ENCODE measurements around the gene ATP9A.

The ATP9A gene

GRCh38 chr20:51595744-51596143 lies 172.4 kb downstream of the ATP9A start:
- DNase-seq: no peak

- DNase-seq: peak; percentile 87
These were observed 173.1 kb downstream of the ATP9A start for GRCh38 chr20:51595058-51595532.

- no peak for DNase-seq
These were observed 173.7 kb downstream of the ATP9A start for GRCh38 chr20:51594236-51595057.

GRCh38 chr20:51593584-51593983 lies 174.6 kb downstream of the ATP9A start:
- DNase-seq: no peak

- no peak for DNase-seq
These were observed 175.6 kb downstream of the ATP9A start for GRCh38 chr20:51592564-51592963.

- DNase-seq: no peak
These were observed 176.3 kb downstream of the ATP9A start for GRCh38 chr20:51591871-51592270.

GRCh38 chr20:51588762-51589161 lies 179.4 kb downstream of the ATP9A start:
- no peak for DNase-seq

- DNase-seq: no peak
These were observed 181.0 kb downstream of the ATP9A start for GRCh38 chr20:51587145-51587544.

GRCh38 chr20:51586005-51586440 lies 182.2 kb downstream of the ATP9A start:
- DNase-seq: no peak

GRCh38 chr20:51585148-51585547 lies 183.0 kb downstream of the ATP9A start:
- no peak for DNase-seq

- no peak for DNase-seq
These were observed 183.5 kb downstream of the ATP9A start for GRCh38 chr20:51584737-51585136.

- DNase-seq: no peak
These were observed 184.1 kb downstream of the ATP9A start for GRCh38 chr20:51584116-51584515.

- no peak for DNase-seq
These were observed 184.7 kb downstream of the ATP9A start for GRCh38 chr20:51583499-51583898.

- DNase-seq: no peak
These were observed 185.1 kb downstream of the ATP9A start for GRCh38 chr20:51583073-51583472.

GRCh38 chr20:51581571-51581970 lies 186.6 kb downstream of the ATP9A start:
- no peak for DNase-seq

GRCh38 chr20:51579137-51579536 lies 189.1 kb downstream of the ATP9A start:
- DNase-seq: no peak

GRCh38 chr20:51578145-51578459 lies 190.1 kb downstream of the ATP9A start:
- DNase-seq: no peak

GRCh38 chr20:51577432-51578144 lies 190.6 kb downstream of the ATP9A start:
- no peak for DNase-seq

GRCh38 chr20:51575486-51575885 lies 192.7 kb downstream of the ATP9A start:
- DNase-seq: no peak

GRCh38 chr20:51574248-51575033 lies 193.7 kb downstream of the ATP9A start:
- DNase-seq: no peak

- DNase-seq: no peak
These were observed 194.5 kb downstream of the ATP9A start for GRCh38 chr20:51573576-51574243.

GRCh38 chr20:51571460-51571794 lies 196.8 kb downstream of the ATP9A start:
- DNase-seq: no peak

All from activated CD8-positive, alpha-beta memory T cell treated with anti-CD3 and anti-CD28 coated beads for 24 hours (primary cell).